ENCODE results near the gene ZNF217.
"Not testable (repeated sequence)": the region's sequence is repeated elsewhere in the genome, so short reads cannot be mapped to it uniquely, and the experiment has no call there.

ZNF217 gene

GRCh38 chr20:53583660-53584549, 9.7 kb downstream of the ZNF217 start:
- not testable (repeated sequence) for H3K9me3 Mint-ChIP-seq; H3K4me3 Mint-ChIP-seq; H3K27me3 Mint-ChIP-seq (ENCODE audit: low read depth, poor library complexity); H3K27ac Mint-ChIP-seq; DNase-seq
- Mint-ChIP-seq H3K36me3 (ENCODE audit: low read depth) (peaks cover 24% of the 10 kb centered on the region), H3K4me1 (peaks cover 64% of the 10 kb centered on the region)

GRCh38 chr20:53582574-53583351, 10.9 kb downstream of the ZNF217 start:
- TF ChIP-seq CTCF (IDR thresholded peaks at IDR 0.05) = no peak
- Mint-ChIP-seq H3K36me3 (ENCODE audit: low read depth) (peaks cover 26% of the 10 kb centered on the region), H3K4me3 (no peak overlapping the region), H3K4me1 (peaks cover 62% of the 10 kb centered on the region), H3K27me3 (ENCODE audit: low read depth, poor library complexity) (no peaks in the 10 kb centered on the region), H3K9me3 (no peaks in the 10 kb centered on the region), H3K27ac (peak overlapping the region; percentile 83)
- DNase-seq = no peak

GRCh38 chr20:53582251-53582570, 11.4 kb downstream of the ZNF217 start:
- Mint-ChIP-seq H3K27ac (peak overlapping the region; percentile 83), H3K9me3 (no peaks in the 10 kb centered on the region), H3K27me3 (ENCODE audit: low read depth, poor library complexity) (peaks cover 2% of the 10 kb centered on the region), H3K36me3 (ENCODE audit: low read depth) (peaks cover 32% of the 10 kb centered on the region), H3K4me3 (no peak overlapping the region), H3K4me1 (peaks cover 61% of the 10 kb centered on the region)
- no peak for TF ChIP-seq CTCF (IDR thresholded peaks at IDR 0.05)
- no peak for DNase-seq

- Mint-ChIP-seq H3K27me3 (ENCODE audit: low read depth, poor library complexity) (peaks cover 2% of the 10 kb centered on the region), H3K36me3 (ENCODE audit: low read depth) (peaks cover 37% of the 10 kb centered on the region), H3K4me3 (no peak overlapping the region), H3K4me1 (peaks cover 56% of the 10 kb centered on the region), H3K27ac (no peak overlapping the region), H3K9me3 (no peaks in the 10 kb centered on the region)
- no peak for DNase-seq
- TF ChIP-seq CTCF (IDR thresholded peaks at IDR 0.05) = no peak
Observed at GRCh38 chr20:53581444-53582250, 12.0 kb downstream of the ZNF217 start.

GRCh38 chr20:53580376-53581111, 13.1 kb downstream of the ZNF217 start:
- no peak for TF ChIP-seq CTCF (IDR thresholded peaks at IDR 0.05)
- H3K4me1 Mint-ChIP-seq = peaks cover 45% of the 10 kb centered on the region
- peak overlapping the region; percentile 59 for H3K27ac Mint-ChIP-seq
- no peak for DNase-seq
- peaks cover 2% of the 10 kb centered on the region for H3K27me3 Mint-ChIP-seq (ENCODE audit: low read depth, poor library complexity)
- H3K9me3 Mint-ChIP-seq = no peaks in the 10 kb centered on the region
- H3K4me3 Mint-ChIP-seq = no peak overlapping the region
- peaks cover 48% of the 10 kb centered on the region for H3K36me3 Mint-ChIP-seq (ENCODE audit: low read depth)

Measured in nephron progenitor cell (in vitro differentiated cells).